Measurements from ENCODE around the gene UNC5C. TPM values are rescaled to one million over a fixed set of nuclear protein-coding genes. Genes with fewer than 3 reads are reported as not detected.

UNC5C gene
- total and polyA plus RNA-seq, 4 donors = 0.27 to 1.2 (median 0.78) TPM

DNA sequence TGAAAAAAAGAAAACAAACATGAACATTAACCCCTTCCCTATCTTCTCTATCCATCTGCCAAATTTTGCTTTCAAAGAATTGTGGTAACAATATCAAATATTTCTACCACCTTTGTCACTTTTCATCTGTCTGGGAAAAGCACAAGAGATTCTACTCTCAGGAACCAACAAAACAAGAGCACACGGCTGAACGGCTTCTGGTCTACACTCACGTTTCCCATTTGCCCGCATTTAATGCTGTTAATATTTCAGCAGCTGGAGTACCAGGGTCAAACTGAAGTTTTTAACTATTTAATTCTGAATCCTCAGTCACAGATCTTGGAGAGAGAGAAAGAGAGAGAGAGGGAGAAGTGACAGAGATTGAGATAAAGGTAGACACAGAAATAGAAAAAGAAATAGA is 91.4 kb downstream of the UNC5C start:
- H3K9me3 ChIP-seq (ENCODE audit: control insufficient read depth in 4 of 4, low read length in 3 of 4) = no peaks in the 10 kb centered on the region
- WGBS = 64% methylated on average over 4 of the region's 4 CpGs
- H3K27ac ChIP-seq (ENCODE audit: low read depth in 1 of 2, low read length in 2 of 2) = no peak overlapping the region
- no peak overlapping the region for H3K9ac ChIP-seq (ENCODE audit: low read depth in 1 of 2, low read length in 2 of 2)
- peaks cover 0 to under 1% (median 0%) of the 10 kb centered on the region in 4 donors for H3K27me3 ChIP-seq (ENCODE audit: control insufficient read depth in 4 of 4, insufficient read depth in 4 of 4, low read length in 3 of 4)
- no peak for TF ChIP-seq JUND (IDR thresholded peaks at IDR 0.05)
- TF ChIP-seq YY1 (IDR thresholded peaks at IDR 0.05) = no peak
- no peak for TF ChIP-seq GABPA (IDR thresholded peaks at IDR 0.05 in 1 of 2, conservative IDR thresholded peaks at IDR 0.05 in 1 of 2)
- TF ChIP-seq HNF4G (IDR thresholded peaks at IDR 0.05) = no peak
- TF ChIP-seq SP1 (IDR thresholded peaks at IDR 0.05) = no peak
- no peak for TF ChIP-seq FOXA2 (IDR thresholded peaks at IDR 0.05)
- DNase-seq (ENCODE audit: low spot score) = no peak
- no peaks in the 10 kb centered on the region for H3K4me1 ChIP-seq (ENCODE audit: control insufficient read depth in 4 of 4, insufficient read depth in 4 of 4, low read length in 3 of 4)
- H3K4me3 ChIP-seq (ENCODE audit: low read depth in 1 of 3, low read length in 3 of 3) = no peak overlapping the region
- no peaks in the 10 kb centered on the region for H3K36me3 ChIP-seq (ENCODE audit: control insufficient read depth in 4 of 4, insufficient read depth in 3 of 4, low read depth in 1 of 4, low read length in 3 of 4)

DNA sequence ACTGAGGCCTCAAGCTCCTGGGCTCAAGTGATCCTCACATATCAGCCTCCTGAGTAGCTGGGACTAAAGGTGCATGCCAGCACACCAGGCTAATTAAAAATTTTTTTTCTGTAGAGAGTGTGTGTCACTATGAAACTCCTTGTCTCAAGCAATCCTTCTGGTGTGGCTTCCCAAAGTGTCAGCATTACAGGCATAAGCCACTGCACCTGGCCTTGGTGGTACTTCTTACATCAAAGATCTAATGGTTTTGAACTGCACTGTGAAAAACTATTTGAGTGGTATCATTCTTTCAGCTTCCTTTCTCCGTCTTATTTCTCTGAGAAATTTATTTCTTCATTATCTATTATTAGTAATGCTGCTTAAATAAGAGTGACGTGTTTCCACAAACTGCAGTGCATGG is 98.5 kb downstream of the UNC5C start:
- Histone ChIP-seq H3K4me1 (ENCODE audit: control insufficient read depth in 4 of 4, insufficient read depth in 4 of 4, low read length in 3 of 4) (no peaks in the 10 kb centered on the region), H3K27me3 (ENCODE audit: control insufficient read depth in 4 of 4, insufficient read depth in 4 of 4, low read length in 3 of 4) (peaks cover 0 to 3% (median 0%) of the 10 kb centered on the region in 4 donors), H3K27ac (ENCODE audit: low read depth in 1 of 2, low read length in 2 of 2) (no peak overlapping the region), H3K9ac (ENCODE audit: low read depth in 1 of 2, low read length in 2 of 2) (no peak overlapping the region), H3K4me3 (ENCODE audit: low read depth in 1 of 3, low read length in 3 of 3) (no peak overlapping the region), H3K9me3 (ENCODE audit: control insufficient read depth in 4 of 4, low read length in 3 of 4) (no peaks in the 10 kb centered on the region), H3K36me3 (ENCODE audit: control insufficient read depth in 4 of 4, insufficient read depth in 3 of 4, low read depth in 1 of 4, low read length in 3 of 4) (no peaks in the 10 kb centered on the region)
- TF ChIP-seq REST (IDR thresholded peaks at IDR 0.05) (no peak), HNF4A (conservative IDR thresholded peaks at IDR 0.05) (no peak), ZBTB33 (IDR thresholded peaks at IDR 0.05) (no peak), ATF3 (IDR thresholded peaks at IDR 0.05) (no peak), SP1 (IDR thresholded peaks at IDR 0.05) (no peak), JUND (IDR thresholded peaks at IDR 0.05) (no peak), TAF1 (conservative IDR thresholded peaks at IDR 0.05) (no peak), EGR1 (IDR thresholded peaks at IDR 0.05; ENCODE audit: low read depth in 2 of 2) (no peak), FOXA2 (IDR thresholded peaks at IDR 0.05) (no peak), RXRA (IDR thresholded peaks at IDR 0.05) (no peak), RAD21 (IDR thresholded peaks at IDR 0.05) (no peak), GABPA (IDR thresholded peaks at IDR 0.05 in 1 of 2, conservative IDR thresholded peaks at IDR 0.05 in 1 of 2) (no peak), YY1 (IDR thresholded peaks at IDR 0.05) (no peak), FOXA1 (IDR thresholded peaks at IDR 0.05) (no peak), NR2F2 (IDR thresholded peaks at IDR 0.05) (no peak), HNF4G (IDR thresholded peaks at IDR 0.05) (no peak)
- TF ChIP-seq, protein P1, sequence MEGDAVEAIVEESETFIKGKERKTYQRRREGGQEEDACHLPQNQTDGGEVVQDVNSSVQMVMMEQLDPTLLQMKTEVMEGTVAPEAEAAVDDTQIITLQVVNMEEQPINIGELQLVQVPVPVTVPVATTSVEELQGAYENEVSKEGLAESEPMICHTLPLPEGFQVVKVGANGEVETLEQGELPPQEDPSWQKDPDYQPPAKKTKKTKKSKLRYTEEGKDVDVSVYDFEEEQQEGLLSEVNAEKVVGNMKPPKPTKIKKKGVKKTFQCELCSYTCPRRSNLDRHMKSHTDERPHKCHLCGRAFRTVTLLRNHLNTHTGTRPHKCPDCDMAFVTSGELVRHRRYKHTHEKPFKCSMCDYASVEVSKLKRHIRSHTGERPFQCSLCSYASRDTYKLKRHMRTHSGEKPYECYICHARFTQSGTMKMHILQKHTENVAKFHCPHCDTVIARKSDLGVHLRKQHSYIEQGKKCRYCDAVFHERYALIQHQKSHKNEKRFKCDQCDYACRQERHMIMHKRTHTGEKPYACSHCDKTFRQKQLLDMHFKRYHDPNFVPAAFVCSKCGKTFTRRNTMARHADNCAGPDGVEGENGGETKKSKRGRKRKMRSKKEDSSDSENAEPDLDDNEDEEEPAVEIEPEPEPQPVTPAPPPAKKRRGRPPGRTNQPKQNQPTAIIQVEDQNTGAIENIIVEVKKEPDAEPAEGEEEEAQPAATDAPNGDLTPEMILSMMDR (IDR thresholded peaks at IDR 0.05; ENCODE audit: low read depth, low read length, missing input control) = no peak
- TF ChIP-seq, protein P2, sequence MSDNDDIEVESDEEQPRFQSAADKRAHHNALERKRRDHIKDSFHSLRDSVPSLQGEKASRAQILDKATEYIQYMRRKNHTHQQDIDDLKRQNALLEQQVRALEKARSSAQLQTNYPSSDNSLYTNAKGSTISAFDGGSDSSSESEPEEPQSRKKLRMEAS (IDR thresholded peaks at IDR 0.05) = no peak
- DNase-seq (ENCODE audit: low spot score) = no peak
- WGBS = 80% methylated on average over 2 of the region's 2 CpGs
